HPDE6-E6E7 (cell line): ENCODE measurements around the gene HS3ST6.
"Not testable (repeated sequence)": the region's sequence is repeated elsewhere in the genome, so short reads cannot be mapped to it uniquely, and the experiment has no call there.

Experiments used
- DNase-seq: peaks from one replicate; pipeline ENCODE4 v3.0.0; 2011; ENCODE audit warnings: missing footprints; ENCODE audit errors: extremely low spot score

HS3ST6 gene

GRCh38 chr16:1877804-1878203 is 40.4 kb downstream of the HS3ST6 start:
- DNase-seq, result no peak

GRCh38 chr16:1877089-1877488 is 41.1 kb downstream of the HS3ST6 start:
- no peak for DNase-seq

- DNase-seq, result no peak
Observed at GRCh38 chr16:1876468-1876867, 41.7 kb downstream of the HS3ST6 start.

- not testable (repeated sequence) for DNase-seq
Observed at GRCh38 chr16:1876066-1876465, 42.1 kb downstream of the HS3ST6 start.

- DNase-seq, result no peak
Observed at GRCh38 chr16:1874854-1875253, 43.4 kb downstream of the HS3ST6 start.

GRCh38 chr16:1871974-1872635 is 46.1 kb downstream of the HS3ST6 start, which contains the start of gene MEIOB:
MEIOB (minus strand) TSS chr16:1872164; CDS start chr16:1868175, 3,989 bp downstream.
- no peak for DNase-seq

- peak; percentile 43 for DNase-seq
Observed at GRCh38 chr16:1870365-1871082, 47.7 kb downstream of the HS3ST6 start.

- no peak for DNase-seq
Observed at GRCh38 chr16:1865902-1866690, 52.1 kb downstream of the HS3ST6 start.

- no peak for DNase-seq
Observed at GRCh38 chr16:1863681-1864460, 54.3 kb downstream of the HS3ST6 start.

- no peak for DNase-seq
Observed at GRCh38 chr16:1862394-1862793, 55.8 kb downstream of the HS3ST6 start.

GRCh38 chr16:1861730-1862129 is 56.5 kb downstream of the HS3ST6 start:
- DNase-seq, result no peak
